HepG2 (cell line): Measurements from ENCODE around the gene OSBP.

Source experiments
- EZH2 ChIP-seq: conservative IDR thresholded peaks from 2 replicates; pipeline ENCODE4 v1.6.1; 2012; ENCODE audit warnings: mild to moderate bottlenecking, low read depth, low read length, moderate library complexity
- HOXA7 ChIP-seq: sonication (generic); formaldehyde crosslinking; IDR thresholded peaks from 2 replicates; pipeline ENCODE4 v1.8.1; 2022; ENCODE audit warnings: mild to moderate bottlenecking, missing genetic modification reagents, moderate library complexity
- MATR3 ChIP-seq: sonication (generic); formaldehyde crosslinking; IDR thresholded peaks from 2 replicates; pipeline ENCODE4 v1.4.0; 2020; ENCODE audit warnings: missing genetic modification reagents
- NFE2L2 ChIP-seq: fragments of 150-350 bp; IDR thresholded peaks from 2 replicates; pipeline ENCODE4 v1.6.1; 2014; ENCODE audit warnings: low read length
- POGZ ChIP-seq: sonication (generic); formaldehyde crosslinking; IDR thresholded peaks from 2 replicates; pipeline ENCODE4 v1.4.0; 2020; ENCODE audit warnings: mild to moderate bottlenecking, missing genetic modification reagents
- POLR2A ChIP-seq, 2 experiments: IDR thresholded peaks; 2 replicates each; pipeline ENCODE4 v1.6.1; 2011; ENCODE audit warnings: low read depth in 2 of 2, low read length in 2 of 2, mild to moderate bottlenecking in 1 of 2, moderate library complexity in 1 of 2; ENCODE audit not compliant: insufficient read depth in 1 of 2
- ZFP82 ChIP-seq: sonication (generic); formaldehyde crosslinking; IDR thresholded peaks from 2 replicates; pipeline ENCODE4 v1.5.1; 2020; ENCODE audit warnings: mild to moderate bottlenecking, missing genetic modification reagents, borderline replicate concordance
- ZNF292 ChIP-seq: sonication (generic); formaldehyde crosslinking; IDR thresholded peaks from 2 replicates; pipeline ENCODE4 v1.8.1; 2022; ENCODE audit warnings: mild to moderate bottlenecking, low read depth, missing genetic modification reagents, borderline replicate concordance
- ZNF460 ChIP-seq: sonication (generic); formaldehyde crosslinking; IDR thresholded peaks from 2 replicates; pipeline ENCODE4 v1.5.1; 2020; ENCODE audit warnings: missing genetic modification reagents, mild to moderate bottlenecking, borderline replicate concordance
- TF ChIP-seq, protein P1 (sequence below): sonication (generic); formaldehyde crosslinking; IDR thresholded peaks from 2 replicates; pipeline ENCODE4 v1.5.0; 2020; ENCODE audit warnings: mild to moderate bottlenecking, missing genetic modification reagents, moderate library complexity

DNA sequence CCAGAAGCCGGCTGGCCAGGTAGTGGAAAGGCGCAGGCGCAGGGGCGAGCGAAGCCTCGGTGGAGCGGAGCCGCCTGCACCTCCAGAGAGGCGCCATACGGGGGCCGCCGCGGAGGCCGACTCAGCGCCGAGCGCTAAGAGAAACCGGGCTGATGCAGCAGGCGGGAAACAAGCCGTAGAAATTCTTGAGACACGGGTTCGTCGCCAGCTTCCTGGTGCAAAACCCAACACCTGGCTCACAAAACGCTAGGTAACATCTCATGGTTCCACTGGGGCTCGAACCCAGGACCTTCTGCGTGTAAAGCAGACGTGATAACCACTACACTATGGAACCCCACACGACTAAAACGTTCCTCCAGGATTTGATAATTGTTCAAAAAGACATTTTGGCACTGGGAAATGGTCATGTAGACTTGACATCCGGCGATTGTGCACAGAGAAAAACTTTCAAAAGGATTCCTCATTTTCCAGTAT lies 65.2 kb downstream of the OSBP start:
- TF ChIP-seq, protein P1, sequence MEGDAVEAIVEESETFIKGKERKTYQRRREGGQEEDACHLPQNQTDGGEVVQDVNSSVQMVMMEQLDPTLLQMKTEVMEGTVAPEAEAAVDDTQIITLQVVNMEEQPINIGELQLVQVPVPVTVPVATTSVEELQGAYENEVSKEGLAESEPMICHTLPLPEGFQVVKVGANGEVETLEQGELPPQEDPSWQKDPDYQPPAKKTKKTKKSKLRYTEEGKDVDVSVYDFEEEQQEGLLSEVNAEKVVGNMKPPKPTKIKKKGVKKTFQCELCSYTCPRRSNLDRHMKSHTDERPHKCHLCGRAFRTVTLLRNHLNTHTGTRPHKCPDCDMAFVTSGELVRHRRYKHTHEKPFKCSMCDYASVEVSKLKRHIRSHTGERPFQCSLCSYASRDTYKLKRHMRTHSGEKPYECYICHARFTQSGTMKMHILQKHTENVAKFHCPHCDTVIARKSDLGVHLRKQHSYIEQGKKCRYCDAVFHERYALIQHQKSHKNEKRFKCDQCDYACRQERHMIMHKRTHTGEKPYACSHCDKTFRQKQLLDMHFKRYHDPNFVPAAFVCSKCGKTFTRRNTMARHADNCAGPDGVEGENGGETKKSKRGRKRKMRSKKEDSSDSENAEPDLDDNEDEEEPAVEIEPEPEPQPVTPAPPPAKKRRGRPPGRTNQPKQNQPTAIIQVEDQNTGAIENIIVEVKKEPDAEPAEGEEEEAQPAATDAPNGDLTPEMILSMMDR (CRISPR knock-in tag): peak; percentile 64
- no peak for TF ChIP-seq EZH2
- TF ChIP-seq POGZ (CRISPR knock-in tag): peak; percentile 60; the same call in 1 of the 2 replicates
- no peak for TF ChIP-seq ZNF460
- no peak for TF ChIP-seq NFE2L2
- no peak for TF ChIP-seq ZFP82
- no peak for TF ChIP-seq POLR2A (IDR thresholded peaks at IDR 0.05; ENCODE audit: insufficient read depth in 1 of 2, low read depth in 2 of 2, low read length in 2 of 2)
- TF ChIP-seq ZNF292 (CRISPR knock-in tag): no peak
- TF ChIP-seq MATR3: no peak
- no peak for TF ChIP-seq HOXA7 (CRISPR knock-in tag)
